Testis (tissue), 3 donors: Measurements from ENCODE around the gene AMOTL2. TPM values are rescaled to one million over a fixed set of nuclear protein-coding genes. Genes with fewer than 3 reads are reported as not detected.

Experiments
- DNase-seq: peaks from one replicate; pipeline ENCODE4 v3.0.0-alpha.2; 2019
- H3K27ac ChIP-seq, 2 donors: fragments of 200-600 bp; sonication (generic); one replicate each; pipeline ENCODE4 v1.5.1; 2019
- H3K27me3 ChIP-seq: fragments of 200-600 bp; sonication (generic); one replicate; pipeline ENCODE4 v1.5.1; 2019
- H3K36me3 ChIP-seq: fragments of 200-600 bp; sonication (generic); one replicate; pipeline ENCODE4 v1.5.1; 2017; ENCODE audit warnings: low read depth; ENCODE audit errors: missing control alignments
- H3K4me1 ChIP-seq: fragments of 200-600 bp; sonication (generic); one replicate; pipeline ENCODE4 v1.5.1; 2019
- H3K4me3 ChIP-seq, 2 donors: fragments of 200-600 bp; sonication (generic); one replicate each; pipeline ENCODE4 v1.5.1; 2017 to 2019
- H3K9me3 ChIP-seq: fragments of 200-600 bp; sonication (generic); one replicate; pipeline ENCODE4 v1.5.1; 2017
- POLR2A ChIP-seq: fragments of 450-650 bp; IDR thresholded peaks from one replicate; pipeline ENCODE4 v1.6.1; 2017; ENCODE audit warnings: antibody characterized with exemption, mild to moderate bottlenecking, moderate library complexity
- WGBS, 2 donors: methylation state at CpG; one replicate each; pipeline ENCODE4 v1.1.5; 2018; 5-methylcytosine and 5-hydroxymethylcytosine counted together
- intact Hi-C: fragments of 100-400 bp; cut with DNase I; formaldehyde crosslinking; loops from one replicate; pipeline ENCODE4 v1.15.1; 2023; ENCODE audit warnings: low total_unique reads
- polyA plus RNA-seq: library from polyadenylated mRNA; stranded (reverse); fragments of 350-450 nt; fragmentation: Illumina TruSeq; extraction: RNeasy Lipid Tissue Mini Kit (QIAGEN cat#74804); gene quantifications from one replicate; pipeline ENCODE4 v1.2.3, GENCODE V29; 2014; ENCODE audit warnings: low read depth, low replicate concordance; ENCODE audit not compliant: insufficient read depth
- total RNA-seq, 2 donors: library from RNA; depleted of rRNA; stranded (reverse); fragments of >200 nt; gene quantifications; one replicate each; pipeline ENCODE4 v1.2.3, GENCODE V29; 2016
- TF ChIP-seq, protein P1 (sequence below), 3 experiments: fragments of 450-650 bp in 2 of 3; fragments of 200-600 bp in 1 of 3; sonication (generic) in 1 of 3; IDR thresholded peaks; one replicate each; pipeline ENCODE4 v1.5.1; 2016 to 2019; ENCODE audit warnings: antibody characterized with exemption in 3 of 3, mild to moderate bottlenecking in 2 of 3, moderate library complexity in 1 of 3

The AMOTL2 gene
- total and polyA plus RNA-seq, 3 donors from 2014 or later: 19.6 to 61.0 (median 35.8) TPM

DNA sequence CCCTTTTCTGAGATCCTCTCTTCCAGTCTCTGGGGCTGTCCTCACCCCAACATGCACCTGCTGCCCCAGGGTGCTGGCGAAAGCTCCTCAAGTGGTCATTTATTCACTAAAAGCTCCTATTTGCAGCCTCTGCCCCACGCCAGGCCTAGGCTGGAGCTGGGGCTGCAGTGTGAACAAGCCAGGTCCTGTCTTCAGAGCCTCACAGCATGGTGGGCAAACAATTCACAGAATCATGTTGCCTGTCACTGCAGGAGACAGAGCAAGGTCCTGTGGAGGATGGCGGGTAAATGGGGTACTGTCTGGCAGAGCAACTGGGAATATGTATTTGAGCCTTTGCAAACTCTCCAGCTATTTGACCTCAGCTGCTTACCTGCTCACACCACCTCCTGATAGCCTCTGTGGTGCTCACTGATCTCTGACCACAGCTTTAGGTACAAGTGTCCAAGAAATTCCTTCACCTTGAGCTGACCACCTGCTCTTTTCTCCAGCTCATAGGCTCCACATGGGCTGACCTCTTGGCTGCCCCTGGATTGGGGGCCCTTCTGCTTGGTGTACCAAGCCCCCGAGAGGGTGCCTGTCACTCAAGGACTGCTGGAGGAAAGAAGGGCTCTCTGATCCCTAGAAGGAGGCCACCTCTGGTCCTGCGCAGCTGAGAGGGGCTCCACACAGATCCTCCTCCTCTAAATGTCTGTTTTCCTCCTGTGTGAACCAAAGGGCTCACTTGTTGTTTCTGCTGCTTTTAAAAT is 35.6 kb downstream of the AMOTL2 start:
- Histone ChIP-seq H3K36me3 (no peaks in the 10 kb centered on the region), H3K4me1 (peaks cover 9% of the 10 kb centered on the region), H3K4me3 (no peak overlapping the region), H3K27me3 (no peaks in the 10 kb centered on the region), H3K27ac (no peak overlapping the region), H3K9me3 (no peaks in the 10 kb centered on the region)
- TF ChIP-seq POLR2A: no peak
- TF ChIP-seq, protein P1, sequence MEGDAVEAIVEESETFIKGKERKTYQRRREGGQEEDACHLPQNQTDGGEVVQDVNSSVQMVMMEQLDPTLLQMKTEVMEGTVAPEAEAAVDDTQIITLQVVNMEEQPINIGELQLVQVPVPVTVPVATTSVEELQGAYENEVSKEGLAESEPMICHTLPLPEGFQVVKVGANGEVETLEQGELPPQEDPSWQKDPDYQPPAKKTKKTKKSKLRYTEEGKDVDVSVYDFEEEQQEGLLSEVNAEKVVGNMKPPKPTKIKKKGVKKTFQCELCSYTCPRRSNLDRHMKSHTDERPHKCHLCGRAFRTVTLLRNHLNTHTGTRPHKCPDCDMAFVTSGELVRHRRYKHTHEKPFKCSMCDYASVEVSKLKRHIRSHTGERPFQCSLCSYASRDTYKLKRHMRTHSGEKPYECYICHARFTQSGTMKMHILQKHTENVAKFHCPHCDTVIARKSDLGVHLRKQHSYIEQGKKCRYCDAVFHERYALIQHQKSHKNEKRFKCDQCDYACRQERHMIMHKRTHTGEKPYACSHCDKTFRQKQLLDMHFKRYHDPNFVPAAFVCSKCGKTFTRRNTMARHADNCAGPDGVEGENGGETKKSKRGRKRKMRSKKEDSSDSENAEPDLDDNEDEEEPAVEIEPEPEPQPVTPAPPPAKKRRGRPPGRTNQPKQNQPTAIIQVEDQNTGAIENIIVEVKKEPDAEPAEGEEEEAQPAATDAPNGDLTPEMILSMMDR (IDR thresholded peaks at IDR 0.05): no peak
- intact Hi-C loops: no loop called here
- 90 to 91% methylated on average over 4 to 5 of the region's 5 CpGs for WGBS, 2 donors
- no peak for DNase-seq

DNA sequence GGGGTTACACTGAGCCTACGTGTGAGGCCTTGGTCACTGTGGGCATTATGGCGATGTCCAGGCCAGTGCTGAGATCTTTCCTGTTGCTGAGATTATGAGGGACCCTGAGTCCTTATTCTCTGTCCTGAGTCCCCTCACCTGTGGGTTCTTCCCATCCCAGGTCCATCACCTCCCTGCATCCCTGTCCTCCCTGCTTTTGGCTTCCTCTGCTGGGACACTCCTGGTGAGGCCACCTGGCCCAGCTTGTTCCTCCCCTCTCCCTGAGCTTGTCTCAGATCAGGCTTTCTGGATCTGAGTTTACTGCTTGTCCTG is 36.1 kb downstream of the AMOTL2 start:
- H3K27ac ChIP-seq: no peak overlapping the region
- TF ChIP-seq, protein P1 (IDR thresholded peaks at IDR 0.05): no peak
- TF ChIP-seq POLR2A: no peak
- DNase-seq: no peak
- intact Hi-C loops: no loop called here
- WGBS, 2 donors: 94 to 96% methylated on average over 2 of the region's 2 CpGs
- peaks cover 14% of the 10 kb centered on the region for H3K4me1 ChIP-seq
- H3K27me3 ChIP-seq: no peaks in the 10 kb centered on the region
- no peak overlapping the region for H3K4me3 ChIP-seq
- no peaks in the 10 kb centered on the region for H3K9me3 ChIP-seq
- H3K36me3 ChIP-seq: no peaks in the 10 kb centered on the region

DNA sequence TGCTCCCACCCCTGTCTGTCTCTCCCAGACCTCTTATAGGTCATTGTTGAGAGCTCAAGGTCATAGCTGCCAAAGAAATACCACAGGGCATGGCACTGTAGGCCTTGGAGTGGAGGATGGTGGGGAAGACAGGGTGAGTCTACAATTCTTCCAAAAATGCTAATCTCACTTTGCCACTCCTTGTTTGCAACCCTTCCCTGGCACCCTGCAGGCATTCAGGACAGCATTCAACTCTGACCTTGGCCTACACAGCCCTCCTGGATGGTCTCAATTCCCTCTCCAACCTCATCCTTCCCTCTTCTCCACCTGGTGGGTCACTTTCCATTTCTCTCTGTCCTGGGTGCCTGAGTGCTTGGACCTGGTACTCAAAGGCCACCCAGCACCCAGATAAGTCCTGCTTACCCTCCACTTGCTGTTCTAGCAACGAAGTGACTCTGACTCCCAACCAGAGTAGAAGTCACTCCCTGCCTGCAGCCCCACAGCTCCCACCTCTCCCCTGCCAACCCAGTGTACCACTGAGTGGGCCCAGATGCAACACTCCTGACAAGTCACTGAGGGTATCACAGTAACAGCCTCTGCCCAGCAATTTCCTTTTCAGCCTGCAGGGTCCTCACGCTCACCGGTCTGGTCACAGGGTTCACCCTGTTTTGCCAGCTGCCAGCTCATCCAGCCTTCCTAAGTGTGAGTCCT is 36.6 kb downstream of the AMOTL2 start:
- Histone ChIP-seq H3K27me3 (no peaks in the 10 kb centered on the region), H3K36me3 (no peaks in the 10 kb centered on the region), H3K4me3 (no peak overlapping the region), H3K4me1 (peaks cover 14% of the 10 kb centered on the region), H3K27ac (no peak overlapping the region), H3K9me3 (no peaks in the 10 kb centered on the region)
- intact Hi-C loops: no loop called here
- TF ChIP-seq POLR2A: no peak
- TF ChIP-seq, protein P1 (IDR thresholded peaks at IDR 0.05): no peak
- DNase-seq: no peak
- 90 to 94% methylated on average over 3 of the region's 3 CpGs for WGBS, 2 donors

DNA sequence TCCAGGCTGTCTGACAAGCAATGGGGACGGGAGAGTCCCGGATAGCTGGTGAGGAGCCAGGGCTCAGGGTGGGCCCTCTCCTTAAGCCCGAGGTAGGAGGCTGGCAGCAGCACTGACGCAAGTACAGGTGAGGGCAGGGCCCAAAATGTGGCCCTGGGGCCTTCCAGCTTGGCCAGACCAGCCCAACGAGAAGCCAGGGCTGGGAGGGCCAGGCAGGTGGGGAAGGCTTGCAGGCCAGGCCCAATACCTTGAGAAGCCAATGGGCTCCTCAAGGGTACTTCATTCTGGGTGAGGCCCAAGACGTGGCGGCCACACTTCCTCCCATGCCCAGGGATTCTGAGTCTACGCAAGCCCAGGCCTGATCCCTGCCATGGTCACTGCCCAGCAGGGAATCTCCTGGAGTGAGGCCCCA is 37.2 kb downstream of the AMOTL2 start:
- TF ChIP-seq, protein P1 (IDR thresholded peaks at IDR 0.05): no peak
- TF ChIP-seq POLR2A: no peak
- WGBS, 2 donors: 93 to 97% methylated on average over 5 to 8 of the region's 8 CpGs
- DNase-seq: no peak
- Histone ChIP-seq H3K27me3 (no peaks in the 10 kb centered on the region), H3K36me3 (no peaks in the 10 kb centered on the region), H3K9me3 (no peaks in the 10 kb centered on the region), H3K27ac (no peak overlapping the region), H3K4me1 (peaks cover 18% of the 10 kb centered on the region), H3K4me3 (no peak overlapping the region)
- intact Hi-C loops: no loop called here
